Measurements from ENCODE around the gene MMD.
"Not testable (repeated sequence)": the region's sequence is repeated elsewhere in the genome, so short reads cannot be mapped to it uniquely, and the experiment has no call there.

DNA sequence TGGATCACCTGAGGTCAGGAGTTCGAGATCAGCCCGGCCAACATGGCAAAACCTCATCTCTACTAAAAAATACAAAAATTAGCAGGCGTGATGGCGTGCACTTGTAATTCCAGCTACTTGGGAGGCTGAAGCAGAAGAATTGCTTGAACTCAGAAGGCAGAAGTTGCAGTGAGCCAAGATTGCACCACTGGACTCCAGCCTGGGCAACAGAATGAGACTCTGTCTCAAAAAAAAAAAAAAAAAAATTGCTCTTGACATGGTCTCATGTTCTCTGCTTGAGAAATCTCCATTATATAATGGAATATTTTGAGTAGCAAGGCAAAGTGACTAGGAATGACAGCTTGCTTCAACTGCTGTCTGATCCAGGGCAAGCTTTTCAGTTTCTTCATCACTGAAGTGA lies 24.4 kb upstream of the MMD start:
- TF ChIP-seq POLR2A (IDR thresholded peaks at IDR 0.05; ENCODE audit: low read length); GATA1 (IDR thresholded peaks at IDR 0.05; ENCODE audit: low read depth, low read length): not testable (repeated sequence)
